LNCAP (cell line): ENCODE results near the gene LTA.

Experiments used
- TF ChIP-seq, protein P1 (sequence below): fragments of 450-650 bp; IDR thresholded peaks from 2 replicates; pipeline ENCODE4 v1.5.1; 2017; ENCODE audit warnings: mild to moderate bottlenecking

The LTA gene

DNA sequence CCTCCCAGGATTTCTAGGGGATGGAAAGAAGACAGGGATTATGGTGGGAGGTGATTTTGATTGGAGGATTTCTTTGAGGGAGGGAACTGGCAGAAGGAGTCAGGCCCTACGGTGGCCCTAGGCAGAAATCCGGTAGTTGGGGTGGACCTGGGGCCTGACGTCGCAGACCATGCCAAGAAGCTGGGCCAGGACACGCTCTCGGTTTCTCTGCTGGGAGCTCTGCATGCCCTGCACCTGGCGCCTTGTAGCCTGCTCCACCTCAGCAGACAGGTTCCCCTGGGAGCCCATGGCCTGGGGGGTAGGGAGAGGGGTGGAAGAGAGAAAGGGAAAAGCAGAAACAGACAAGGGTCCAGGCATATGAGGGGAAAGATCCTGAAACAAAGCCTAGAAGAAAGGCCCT, 26.8 kb upstream of the LTA start:
- TF ChIP-seq, protein P1, sequence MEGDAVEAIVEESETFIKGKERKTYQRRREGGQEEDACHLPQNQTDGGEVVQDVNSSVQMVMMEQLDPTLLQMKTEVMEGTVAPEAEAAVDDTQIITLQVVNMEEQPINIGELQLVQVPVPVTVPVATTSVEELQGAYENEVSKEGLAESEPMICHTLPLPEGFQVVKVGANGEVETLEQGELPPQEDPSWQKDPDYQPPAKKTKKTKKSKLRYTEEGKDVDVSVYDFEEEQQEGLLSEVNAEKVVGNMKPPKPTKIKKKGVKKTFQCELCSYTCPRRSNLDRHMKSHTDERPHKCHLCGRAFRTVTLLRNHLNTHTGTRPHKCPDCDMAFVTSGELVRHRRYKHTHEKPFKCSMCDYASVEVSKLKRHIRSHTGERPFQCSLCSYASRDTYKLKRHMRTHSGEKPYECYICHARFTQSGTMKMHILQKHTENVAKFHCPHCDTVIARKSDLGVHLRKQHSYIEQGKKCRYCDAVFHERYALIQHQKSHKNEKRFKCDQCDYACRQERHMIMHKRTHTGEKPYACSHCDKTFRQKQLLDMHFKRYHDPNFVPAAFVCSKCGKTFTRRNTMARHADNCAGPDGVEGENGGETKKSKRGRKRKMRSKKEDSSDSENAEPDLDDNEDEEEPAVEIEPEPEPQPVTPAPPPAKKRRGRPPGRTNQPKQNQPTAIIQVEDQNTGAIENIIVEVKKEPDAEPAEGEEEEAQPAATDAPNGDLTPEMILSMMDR, result no peak

DNA sequence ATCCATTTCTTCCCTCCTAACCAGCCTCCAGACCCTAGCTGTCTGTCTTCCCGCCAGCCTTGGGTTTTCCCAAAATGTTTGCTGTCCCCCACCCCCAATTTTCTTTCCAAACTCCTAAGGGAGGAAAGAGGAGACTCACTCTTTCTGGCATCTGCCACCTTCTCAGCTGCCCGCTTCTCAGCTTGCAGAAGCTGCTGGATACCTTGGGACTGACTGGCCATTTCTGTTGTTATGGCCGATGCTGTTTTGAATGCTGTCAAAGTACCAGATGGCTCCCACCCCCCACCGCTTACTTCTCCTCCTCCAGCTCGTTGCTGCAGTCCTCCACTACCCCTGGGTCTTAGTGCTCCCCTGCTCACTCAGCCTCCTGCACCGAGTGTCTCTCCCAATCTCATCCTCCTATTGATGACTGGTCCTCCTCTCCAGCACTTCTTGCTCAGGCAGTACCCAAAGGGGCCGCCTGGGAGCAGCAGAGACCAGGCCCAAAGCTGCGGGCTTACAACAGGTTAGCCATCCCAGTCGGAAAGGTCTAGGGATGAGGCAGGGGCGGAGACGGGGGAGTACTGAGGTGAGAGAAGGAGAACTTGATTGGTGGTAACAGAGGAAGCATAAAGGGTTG, 25.6 kb upstream of the LTA start, which contains the start of gene ATP6V1G2:
Gene ATP6V1G2 (minus strand): TSS at position 270 of the 619 bp plus-strand sequence. CDS start 49 bp downstream, at position 221.
- TF ChIP-seq, protein P1, result peak; percentile 94

- TF ChIP-seq, protein P1, result no peak
These were observed 24.9 kb upstream of the LTA start, which contains the start of gene NFKBIL1 for GRCh38 chr6:31546958-31547726. Gene NFKBIL1, plus strand, starts transcription at chr6:31547608. Its CDS starts 87 bp downstream, at chr6:31547695.

- TF ChIP-seq, protein P1, result no peak
These were observed 24.2 kb upstream of the LTA start for GRCh38 chr6:31547727-31548543.

DNA sequence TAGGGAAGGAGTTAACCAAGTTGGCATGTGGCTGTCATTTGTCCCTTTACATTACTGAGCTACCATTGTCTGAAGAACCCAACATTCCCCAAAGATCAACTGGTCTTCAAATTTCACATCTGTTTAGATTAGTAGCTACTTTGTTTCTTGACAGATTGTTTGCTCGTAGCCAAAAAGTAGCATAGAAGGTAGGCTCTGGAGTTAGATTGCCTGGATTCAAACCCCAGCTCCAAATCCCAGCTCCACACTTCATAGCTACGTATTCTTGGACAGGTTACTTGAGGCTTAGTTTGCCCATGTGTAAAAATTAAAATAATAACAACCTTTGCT, 23.6 kb upstream of the LTA start:
- TF ChIP-seq, protein P1, result no peak

DNA sequence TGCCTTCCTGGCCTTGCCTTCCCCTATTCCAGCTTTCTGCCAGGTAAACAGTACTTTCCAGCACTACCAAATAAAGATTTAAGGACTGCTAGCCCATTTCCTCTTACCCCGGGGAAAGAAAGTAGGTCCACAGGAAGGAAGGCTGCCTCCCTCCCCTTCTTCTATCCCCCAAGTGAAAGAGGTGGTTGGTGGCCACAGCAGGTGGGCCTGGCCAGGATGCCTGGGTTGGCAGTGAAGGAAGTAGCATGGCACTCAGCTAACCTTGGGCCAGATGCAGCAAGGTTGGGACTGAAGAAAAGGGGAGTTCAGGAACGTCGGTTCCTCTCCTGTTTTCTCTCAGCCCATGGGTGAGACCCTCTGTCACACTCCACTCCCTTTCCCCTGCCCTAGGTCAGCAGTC, 15.8 kb upstream of the LTA start:
- TF ChIP-seq, protein P1, result no peak

DNA sequence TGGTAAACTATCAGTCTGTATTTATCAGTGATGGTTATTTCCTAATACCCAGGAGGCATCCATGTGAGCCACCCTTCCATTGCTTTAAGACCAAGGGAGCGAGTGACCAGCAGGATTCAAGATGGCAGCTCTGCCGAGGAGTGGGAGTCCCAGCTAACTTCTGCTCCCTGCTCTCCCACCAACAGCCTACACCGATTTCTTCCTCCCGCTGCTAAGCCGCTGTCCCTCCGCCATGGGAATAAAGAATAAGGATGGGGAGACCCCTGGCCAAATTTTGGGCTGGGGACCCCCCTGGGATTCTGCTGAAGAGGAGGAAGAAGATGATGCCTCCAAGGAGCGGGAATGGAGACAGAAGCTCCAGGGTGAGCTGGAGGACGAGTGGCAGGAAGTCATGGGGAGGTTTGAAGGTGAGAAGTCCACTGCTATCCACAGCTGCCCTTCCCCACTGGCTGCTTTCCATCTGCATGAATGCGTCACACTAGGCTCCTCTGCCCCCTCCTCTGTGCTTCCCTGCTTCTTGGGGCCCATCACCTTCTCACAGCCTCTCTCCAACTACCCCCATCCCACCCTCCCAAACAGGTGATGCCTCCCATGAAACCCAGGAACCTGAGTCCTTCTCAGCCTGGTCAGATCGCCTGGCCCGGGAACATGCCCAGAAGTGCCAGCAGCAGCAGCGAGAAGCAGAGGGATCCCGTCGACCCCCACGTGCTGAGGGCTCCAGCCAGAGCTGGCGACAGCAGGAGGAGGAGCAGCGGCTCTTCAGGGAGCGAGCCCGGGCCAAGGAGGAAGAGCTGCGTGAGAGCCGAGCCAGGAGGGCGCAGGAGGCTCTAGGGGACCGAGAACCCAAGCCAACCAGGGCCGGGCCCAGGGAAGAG, 14.4 kb upstream of the LTA start:
- TF ChIP-seq, protein P1, result no peak
